Fibroblast of lung (primary cell): ENCODE results near the gene MKRN2. TPM values are rescaled to one million over a fixed set of nuclear protein-coding genes. Genes with fewer than 3 reads are reported as not detected.

Experiments
- DNase-seq, 2 donors: peaks; one replicate each; pipeline versions ENCODE4 v3.0.0 to v3.0.0-alpha.2; 2010; ENCODE audit warnings: low read depth in 2 of 2
- H2AFZ ChIP-seq: 2 replicates; pipeline ENCODE4 v1.5.1; 2012; ENCODE audit warnings: low read length, control low read depth, inconsistent platforms
- H3K27ac ChIP-seq: 2 replicates; pipeline ENCODE4 v1.5.1; 2011; ENCODE audit warnings: low read length, control low read depth; ENCODE audit not compliant: insufficient read depth
- H3K27me3 ChIP-seq: 2 replicates; pipeline ENCODE4 v1.5.1; 2011; ENCODE audit warnings: mild to moderate bottlenecking, low read length; ENCODE audit not compliant: control insufficient read depth, insufficient read depth
- H3K36me3 ChIP-seq: 2 replicates; pipeline ENCODE4 v1.5.1; 2011; ENCODE audit warnings: low read length; ENCODE audit not compliant: control insufficient read depth, insufficient read depth
- H3K4me1 ChIP-seq: 2 replicates; pipeline ENCODE4 v1.5.1; 2011; ENCODE audit warnings: low read length; ENCODE audit not compliant: control insufficient read depth, insufficient read depth; ENCODE audit errors: extremely low read depth
- H3K4me2 ChIP-seq: 2 replicates; pipeline ENCODE4 v1.5.1; 2011; ENCODE audit warnings: low read length, control low read depth; ENCODE audit not compliant: insufficient read depth; ENCODE audit errors: extremely low read depth
- H3K4me3 ChIP-seq, 4 experiments: fragments of 200-600 bp in 1 of 4; sonication (generic) in 1 of 4; replicated peaks in 1 of 4; 2 replicates each; pipeline ENCODE4 v1.5.1; 2011 to 2016; ENCODE audit warnings: low read length in 4 of 4, low read depth in 3 of 4, mild to moderate bottlenecking in 3 of 4, control low read depth in 2 of 4, inconsistent platforms in 1 of 4, mixed read lengths in 1 of 4; ENCODE audit not compliant: insufficient read depth in 1 of 4; ENCODE audit errors: control extremely low read depth in 1 of 4
- H3K79me2 ChIP-seq: 2 replicates; pipeline ENCODE4 v1.5.1; 2012; ENCODE audit warnings: mild to moderate bottlenecking, low read length, inconsistent platforms; ENCODE audit not compliant: control insufficient read depth, insufficient read depth
- H3K9ac ChIP-seq: 2 replicates; pipeline ENCODE4 v1.5.1; 2011; ENCODE audit warnings: mild to moderate bottlenecking, low read length, control low read depth; ENCODE audit not compliant: insufficient read depth
- H3K9me3 ChIP-seq: 2 replicates; pipeline ENCODE4 v1.5.1; 2012; ENCODE audit warnings: low read depth, low read length; ENCODE audit not compliant: control insufficient read depth, insufficient read depth
- H4K20me1 ChIP-seq: 2 replicates; pipeline ENCODE4 v1.5.1; 2011; ENCODE audit warnings: low read length; ENCODE audit not compliant: control insufficient read depth, insufficient read depth; ENCODE audit errors: extremely low read depth
- EZH2 ChIP-seq: IDR thresholded peaks from 2 replicates; pipeline ENCODE4 v1.5.1; 2012; ENCODE audit warnings: low read length, control low read depth, mild to moderate bottlenecking; ENCODE audit errors: missing control alignments
- polyA plus RNA-seq, 2 donors: library from polyadenylated mRNA; depleted of rRNA in 1 of 2; stranded (reverse) in 1 of 2; unstranded in 1 of 2; fragments of >200 nt; gene quantifications; 2 replicates each; pipeline ENCODE4 v1.2.1, GENCODE V29; 2011 to 2012; ENCODE audit warnings: missing spikeins in 1 of 2
- total RNA-seq: library from RNA; depleted of rRNA; stranded (reverse); fragments of >200 nt; gene quantifications from 2 replicates; pipeline ENCODE4 v1.2.1, GENCODE V29; 2014
- TF ChIP-seq, protein P1 (sequence below), 2 donors: IDR thresholded peaks in 1 of 2; conservative IDR thresholded peaks in 1 of 2; 1 replicate in 1 of 2; 2 replicates in 1 of 2; pipeline ENCODE4 v1.5.1; 2011 to 2012; ENCODE audit warnings: low read length in 2 of 2, control low read depth in 1 of 2, inconsistent platforms in 1 of 2, low read depth in 1 of 2, mild to moderate bottlenecking in 1 of 2

The MKRN2 gene
- total and polyA plus RNA-seq, 2 donors (not counting 1 experiment from before 2014, with no cell fraction given): 37.7 to 48.1 TPM

DNA sequence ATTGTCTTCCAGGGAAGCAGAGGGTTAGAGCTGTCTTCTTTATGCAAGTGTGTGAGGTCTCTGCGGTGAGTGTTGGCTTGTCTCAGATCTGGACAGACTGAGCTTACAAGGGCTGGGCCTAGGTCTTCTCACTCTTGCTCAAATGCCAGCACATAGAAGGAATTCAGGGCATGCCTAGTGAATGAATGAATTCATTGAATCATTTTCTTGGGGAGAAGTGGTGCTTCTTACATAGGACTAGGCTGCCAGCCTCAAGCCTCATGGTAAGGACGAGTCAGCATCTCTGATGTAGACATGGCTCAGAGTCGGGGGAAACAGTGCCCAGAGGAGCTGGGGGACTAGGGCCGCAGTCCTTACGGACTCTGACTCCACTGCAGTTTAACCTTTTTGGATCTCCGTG, 17.2 kb downstream of the MKRN2 start:
- Histone ChIP-seq H3K27me3 (no peaks in the 10 kb centered on the region), H3K9ac (no peak overlapping the region), H4K20me1 (no peaks in the 10 kb centered on the region), H3K4me1 (peaks cover 8% of the 10 kb centered on the region), H2AFZ (no peak overlapping the region), H3K4me2 (no peak overlapping the region), H3K9me3 (no peaks in the 10 kb centered on the region), H3K27ac (no peak overlapping the region), H3K79me2 (peaks cover 6% of the 10 kb centered on the region), H3K4me3 (no peak overlapping the region), H3K36me3 (peaks cover 28% of the 10 kb centered on the region)
- peak in 1 of 2 donors; percentile 33 for DNase-seq
- no peak for TF ChIP-seq EZH2
- TF ChIP-seq, protein P1, sequence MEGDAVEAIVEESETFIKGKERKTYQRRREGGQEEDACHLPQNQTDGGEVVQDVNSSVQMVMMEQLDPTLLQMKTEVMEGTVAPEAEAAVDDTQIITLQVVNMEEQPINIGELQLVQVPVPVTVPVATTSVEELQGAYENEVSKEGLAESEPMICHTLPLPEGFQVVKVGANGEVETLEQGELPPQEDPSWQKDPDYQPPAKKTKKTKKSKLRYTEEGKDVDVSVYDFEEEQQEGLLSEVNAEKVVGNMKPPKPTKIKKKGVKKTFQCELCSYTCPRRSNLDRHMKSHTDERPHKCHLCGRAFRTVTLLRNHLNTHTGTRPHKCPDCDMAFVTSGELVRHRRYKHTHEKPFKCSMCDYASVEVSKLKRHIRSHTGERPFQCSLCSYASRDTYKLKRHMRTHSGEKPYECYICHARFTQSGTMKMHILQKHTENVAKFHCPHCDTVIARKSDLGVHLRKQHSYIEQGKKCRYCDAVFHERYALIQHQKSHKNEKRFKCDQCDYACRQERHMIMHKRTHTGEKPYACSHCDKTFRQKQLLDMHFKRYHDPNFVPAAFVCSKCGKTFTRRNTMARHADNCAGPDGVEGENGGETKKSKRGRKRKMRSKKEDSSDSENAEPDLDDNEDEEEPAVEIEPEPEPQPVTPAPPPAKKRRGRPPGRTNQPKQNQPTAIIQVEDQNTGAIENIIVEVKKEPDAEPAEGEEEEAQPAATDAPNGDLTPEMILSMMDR (conservative IDR thresholded peaks at IDR 0.05 in 1 of 2, IDR thresholded peaks at IDR 0.05 in 1 of 2; ENCODE audit: low read depth in 1 of 2, low read length in 2 of 2): no peak

DNA sequence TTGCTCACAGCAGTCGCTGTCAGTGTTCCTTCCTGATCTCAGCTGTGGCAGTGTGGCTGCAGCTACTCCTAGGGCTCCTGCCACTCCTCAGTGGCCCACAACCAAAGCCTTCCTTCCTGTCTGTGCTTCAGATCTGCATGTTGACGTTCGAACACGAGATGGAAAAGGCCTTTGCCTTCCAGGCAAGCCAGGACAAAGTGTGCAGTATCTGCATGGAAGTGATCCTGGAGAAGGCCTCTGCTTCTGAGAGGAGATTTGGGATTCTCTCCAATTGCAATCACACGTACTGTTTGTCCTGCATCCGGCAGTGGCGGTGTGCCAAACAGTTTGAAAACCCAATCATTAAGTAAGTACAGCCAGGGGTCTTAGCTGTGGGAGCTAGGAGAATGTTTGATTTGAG, 17.8 kb downstream of the MKRN2 start:
- peaks cover 29% of the 10 kb centered on the region for H3K36me3 ChIP-seq
- TF ChIP-seq, protein P1 (conservative IDR thresholded peaks at IDR 0.05 in 1 of 2, IDR thresholded peaks at IDR 0.05 in 1 of 2; ENCODE audit: low read depth in 1 of 2, low read length in 2 of 2): no peak
- no peak for TF ChIP-seq EZH2
- no peak overlapping the region for H2AFZ ChIP-seq
- H3K4me1 ChIP-seq: peaks cover 9% of the 10 kb centered on the region
- H3K9ac ChIP-seq: no peak overlapping the region
- no peaks in the 10 kb centered on the region for H3K9me3 ChIP-seq
- no peaks in the 10 kb centered on the region for H4K20me1 ChIP-seq
- DNase-seq: peak in 1 of 2 donors; percentile 46
- H3K79me2 ChIP-seq: peaks cover 5% of the 10 kb centered on the region
- H3K27me3 ChIP-seq: no peaks in the 10 kb centered on the region
- H3K27ac ChIP-seq: peak overlapping the region; percentile 18
- H3K4me2 ChIP-seq: no peak overlapping the region
- H3K4me3 ChIP-seq: no peak overlapping the region

DNA sequence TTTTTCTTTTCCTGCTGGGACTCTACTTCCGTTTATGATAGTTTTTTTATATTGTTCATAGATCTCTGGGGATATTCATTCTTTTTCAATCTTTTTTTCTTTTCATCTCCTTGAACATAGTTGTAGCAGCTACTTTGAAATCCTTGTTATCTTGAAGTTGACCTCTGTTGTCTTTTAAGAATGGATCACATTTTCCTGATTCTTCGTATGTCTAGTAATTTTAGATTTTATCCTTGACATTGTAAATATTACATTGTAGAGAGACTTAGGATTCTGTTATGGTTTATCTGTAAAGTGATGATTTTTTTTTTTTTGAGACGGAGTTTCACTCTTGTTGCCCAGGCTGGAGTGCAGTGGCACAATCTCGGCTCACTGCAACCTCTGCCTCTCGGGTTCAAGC, 20.5 kb downstream of the MKRN2 start:
- H3K27me3 ChIP-seq: no peaks in the 10 kb centered on the region

More for the DNA sequence above, 20.5 kb downstream of the MKRN2 start:
- Histone ChIP-seq H2AFZ (no peak overlapping the region), H3K36me3 (peaks cover 25% of the 10 kb centered on the region), H3K79me2 (peaks cover 1% of the 10 kb centered on the region), H3K4me1 (peaks cover 13% of the 10 kb centered on the region), H4K20me1 (no peaks in the 10 kb centered on the region), H3K4me2 (no peak overlapping the region), H3K9me3 (no peaks in the 10 kb centered on the region), H3K4me3 (no peak overlapping the region), H3K27ac (no peak overlapping the region), H3K9ac (no peak overlapping the region)
- no peak for TF ChIP-seq EZH2
- TF ChIP-seq, protein P1 (conservative IDR thresholded peaks at IDR 0.05 in 1 of 2, IDR thresholded peaks at IDR 0.05 in 1 of 2; ENCODE audit: low read depth in 1 of 2, low read length in 2 of 2): no peak
- DNase-seq: no peak
